ENCODE results near the gene NFATC1. TPM values are rescaled to one million over a fixed set of nuclear protein-coding genes. Genes with fewer than 3 reads are reported as not detected.

The NFATC1 gene
- total RNA-seq, 4 donors from 2014 or later, result 2.1 to 41.3 (median 7.6) TPM

DNA sequence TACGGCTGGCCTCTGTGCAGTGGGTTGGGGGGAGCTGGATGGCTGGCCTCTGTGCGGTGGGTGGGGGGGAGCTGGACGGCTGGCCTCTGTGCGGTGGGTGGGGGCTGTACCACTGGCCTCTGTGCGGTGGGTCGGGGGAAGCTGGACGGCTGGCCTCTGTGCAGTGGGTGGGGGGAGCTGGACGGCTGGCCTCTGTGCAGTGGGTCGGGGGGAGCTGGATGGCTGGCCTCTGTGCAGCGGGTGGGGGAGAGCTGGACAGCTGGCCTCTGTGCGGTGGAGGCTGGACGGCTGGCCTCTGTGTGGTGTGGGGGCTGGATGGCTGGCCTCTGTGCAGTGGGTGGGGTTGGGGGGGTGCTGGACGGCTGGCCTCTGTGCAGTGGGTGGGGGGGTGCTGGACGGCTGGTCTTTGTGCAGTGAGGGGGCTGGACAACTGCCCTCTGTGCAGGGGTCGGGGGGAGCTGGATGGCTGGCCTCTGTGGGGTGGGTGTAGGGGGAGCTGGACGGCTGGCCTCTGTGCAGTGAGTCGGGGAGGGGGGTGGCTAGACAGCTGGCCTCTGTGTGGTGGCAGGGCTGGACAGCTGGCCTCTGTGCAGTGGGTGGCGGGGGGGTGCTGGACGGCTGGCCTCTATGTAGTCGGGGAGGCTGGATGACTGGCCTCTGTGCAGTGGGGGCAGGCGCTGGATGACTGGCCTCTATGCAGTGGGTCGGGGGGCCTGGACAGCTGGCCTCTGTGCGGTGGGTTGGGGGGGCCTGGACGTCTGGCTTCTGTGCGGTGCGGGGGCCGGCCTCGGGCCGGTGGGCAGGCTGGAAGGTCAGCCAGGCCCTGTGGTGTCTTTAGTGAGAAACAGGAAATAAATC, 31.9 kb downstream of the NFATC1 start:
- Histone ChIP-seq H3K9me3 (no peaks in the 10 kb centered on the region), H3K27me3 (no peaks in the 10 kb centered on the region), H3K4me1 (peaks cover 0 to 14% (median 0%) of the 10 kb centered on the region in 4 donors), H3K36me3 (no peaks in the 10 kb centered on the region), H3K27ac (no peak overlapping the region), H3K4me3 (no peak overlapping the region)
- no peak for TF ChIP-seq CTCF (IDR thresholded peaks at IDR 0.05)
- TF ChIP-seq POLR2A (IDR thresholded peaks at IDR 0.05), result no peak
- no peak for DNase-seq

- peaks cover 0 to 13% (median 0%) of the 10 kb centered on the region in 4 donors for H3K4me1 ChIP-seq
- no peak for DNase-seq
- H3K36me3 ChIP-seq, result no peaks in the 10 kb centered on the region
- no peak overlapping the region for H3K4me3 ChIP-seq
- H3K9me3 ChIP-seq, result no peaks in the 10 kb centered on the region
- no peak overlapping the region for H3K27ac ChIP-seq
- no peak for TF ChIP-seq CTCF (IDR thresholded peaks at IDR 0.05)
- no peak for TF ChIP-seq POLR2A (IDR thresholded peaks at IDR 0.05)
- H3K27me3 ChIP-seq, result no peaks in the 10 kb centered on the region
These were observed 32.6 kb downstream of the NFATC1 start for GRCh38 chr18:79428287-79428686.

- no peaks in the 10 kb centered on the region for H3K9me3 ChIP-seq
These were observed 33.7 kb downstream of the NFATC1 start for GRCh38 chr18:79429381-79429780.

DNA sequence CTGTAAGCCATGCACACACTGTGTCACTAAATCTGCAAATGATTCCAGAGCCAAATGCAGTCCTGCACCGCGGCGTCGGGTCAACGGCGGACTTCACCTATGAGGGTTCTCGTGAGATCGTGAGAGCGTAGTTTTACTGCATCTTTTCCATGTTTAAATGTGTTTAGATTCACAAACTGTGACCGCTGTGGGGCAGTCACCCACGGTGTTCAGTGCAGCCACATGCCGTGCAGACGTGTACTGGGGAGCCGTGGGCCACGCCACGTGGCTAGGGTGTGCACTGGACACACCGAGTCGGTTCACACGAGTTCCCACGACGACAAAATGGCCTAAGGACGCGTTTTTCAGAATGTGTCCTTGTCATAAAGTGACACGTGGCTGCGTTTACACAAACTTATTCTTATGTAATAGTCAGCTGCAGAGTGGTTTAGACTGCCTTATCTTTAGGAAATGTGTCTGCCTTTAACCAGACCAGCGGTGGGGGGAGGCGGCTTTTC, 34.1 kb downstream of the NFATC1 start:
- Histone ChIP-seq H3K36me3 (peaks cover 0 to 8% (median 0%) of the 10 kb centered on the region in 3 donors), H3K4me3 (no peak overlapping the region), H3K27ac (no peak overlapping the region), H3K9me3 (no peaks in the 10 kb centered on the region), H3K4me1 (peaks cover 0 to 6% (median 1%) of the 10 kb centered on the region in 4 donors), H3K27me3 (no peaks in the 10 kb centered on the region)
- DNase-seq, result no peak
- TF ChIP-seq CTCF (IDR thresholded peaks at IDR 0.05) (no peak), POLR2A (IDR thresholded peaks at IDR 0.05) (no peak)

More at GRCh38 chr18:79429381-79429780, 33.7 kb downstream of the NFATC1 start:
- H3K4me1 ChIP-seq, result peaks cover 0 to 6% (median 0%) of the 10 kb centered on the region in 4 donors
- no peak overlapping the region for H3K4me3 ChIP-seq
- no peak for DNase-seq
- H3K36me3 ChIP-seq, result peaks cover 0 to 8% (median 0%) of the 10 kb centered on the region in 3 donors
- H3K27me3 ChIP-seq, result no peaks in the 10 kb centered on the region
- TF ChIP-seq POLR2A (IDR thresholded peaks at IDR 0.05) (no peak), CTCF (IDR thresholded peaks at IDR 0.05) (no peak)
- no peak overlapping the region for H3K27ac ChIP-seq

GRCh38 chr18:79432376-79433120, 36.8 kb downstream of the NFATC1 start:
- Histone ChIP-seq H3K4me3 (no peak overlapping the region), H3K9me3 (no peaks in the 10 kb centered on the region), H3K4me1 (peaks cover 0 to 12% (median 0%) of the 10 kb centered on the region in 4 donors), H3K27me3 (no peaks in the 10 kb centered on the region), H3K27ac (no peak overlapping the region), H3K36me3 (peaks cover 0 to 8% (median 0%) of the 10 kb centered on the region in 3 donors)
- no peak for DNase-seq
- TF ChIP-seq POLR2A (IDR thresholded peaks at IDR 0.05), result no peak
